ENCODE data around the gene NSG2. TPM values are rescaled to one million over a fixed set of nuclear protein-coding genes. Genes with fewer than 3 reads are reported as not detected.

The NSG2 gene
- total RNA-seq, 4 donors from 2014 or later, result 2.3 TPM; not detected in 3

GRCh38 chr5:174059247-174059646, 13.7 kb downstream of the NSG2 start:
- H3K27me3 ChIP-seq, result no peaks in the 10 kb centered on the region
- no peak overlapping the region for H3K27ac ChIP-seq

GRCh38 chr5:174063082-174063756, 17.7 kb downstream of the NSG2 start:
- TF ChIP-seq POLR2A (IDR thresholded peaks at IDR 0.05) (no peak), CTCF (IDR thresholded peaks at IDR 0.05) (no peak)
- H3K27me3 ChIP-seq, result no peaks in the 10 kb centered on the region
- no peak overlapping the region for H3K4me3 ChIP-seq

More at GRCh38 chr5:174059247-174059646, 13.7 kb downstream of the NSG2 start:
- TF ChIP-seq CTCF (IDR thresholded peaks at IDR 0.05), result no peak
- no peak for TF ChIP-seq POLR2A (IDR thresholded peaks at IDR 0.05)
- no peak overlapping the region for H3K4me3 ChIP-seq
- intact Hi-C loops (cut with DNase I; ENCODE audit: low total_unique reads), result no loop called here
- DNase-seq, result no peak
- H3K4me1 ChIP-seq, result no peaks in the 10 kb centered on the region
- no peaks in the 10 kb centered on the region for H3K36me3 ChIP-seq
- no peaks in the 10 kb centered on the region for H3K9me3 ChIP-seq

GRCh38 chr5:174064171-174064570, 18.7 kb downstream of the NSG2 start:
- intact Hi-C loops (cut with DNase I; ENCODE audit: low total_unique reads), result no loop called here
- DNase-seq, result no peak
- no peak overlapping the region for H3K4me3 ChIP-seq
- no peak overlapping the region for H3K27ac ChIP-seq
- no peaks in the 10 kb centered on the region for H3K4me1 ChIP-seq
- H3K9me3 ChIP-seq, result no peaks in the 10 kb centered on the region
- no peaks in the 10 kb centered on the region for H3K27me3 ChIP-seq
- TF ChIP-seq POLR2A (IDR thresholded peaks at IDR 0.05), result no peak
- no peak for TF ChIP-seq CTCF (IDR thresholded peaks at IDR 0.05)
- no peaks in the 10 kb centered on the region for H3K36me3 ChIP-seq

More at GRCh38 chr5:174063082-174063756, 17.7 kb downstream of the NSG2 start:
- no peaks in the 10 kb centered on the region for H3K9me3 ChIP-seq
- no peaks in the 10 kb centered on the region for H3K4me1 ChIP-seq
- H3K27ac ChIP-seq, result no peak overlapping the region
- intact Hi-C loops (cut with DNase I; ENCODE audit: low total_unique reads), result no loop called here
- no peaks in the 10 kb centered on the region for H3K36me3 ChIP-seq
- DNase-seq, result no peak

- DNase-seq, result no peak
- no peaks in the 10 kb centered on the region for H3K9me3 ChIP-seq
- H3K4me3 ChIP-seq, result no peak overlapping the region
- H3K27me3 ChIP-seq, result no peaks in the 10 kb centered on the region
- TF ChIP-seq CTCF (IDR thresholded peaks at IDR 0.05), result no peak
- TF ChIP-seq POLR2A (IDR thresholded peaks at IDR 0.05), result no peak
- intact Hi-C loops (cut with DNase I; ENCODE audit: low total_unique reads), result no loop called here
- H3K27ac ChIP-seq, result no peak overlapping the region
- H3K4me1 ChIP-seq, result no peaks in the 10 kb centered on the region
- H3K36me3 ChIP-seq, result no peaks in the 10 kb centered on the region
Observed at GRCh38 chr5:174065528-174066197, 20.2 kb downstream of the NSG2 start.

- intact Hi-C loops (cut with DNase I; ENCODE audit: low total_unique reads), result no loop called here
- no peak for DNase-seq
- no peaks in the 10 kb centered on the region for H3K9me3 ChIP-seq
- no peak for TF ChIP-seq CTCF (IDR thresholded peaks at IDR 0.05)
- TF ChIP-seq POLR2A (IDR thresholded peaks at IDR 0.05), result no peak
- no peak overlapping the region for H3K27ac ChIP-seq
- no peaks in the 10 kb centered on the region for H3K4me1 ChIP-seq
- no peaks in the 10 kb centered on the region for H3K36me3 ChIP-seq
- H3K4me3 ChIP-seq, result no peak overlapping the region
- no peaks in the 10 kb centered on the region for H3K27me3 ChIP-seq
Observed at GRCh38 chr5:174067499-174067898, 22.0 kb downstream of the NSG2 start.
